PFSK-1 (cell line): ENCODE measurements around the gene IGF2BP2.

Experiments used
- FOXP2 ChIP-seq: optimal IDR thresholded peaks from 2 replicates; pipeline ENCODE3; 2011; ENCODE audit warnings: borderline replicate concordance, control low read depth, inconsistent platforms; ENCODE audit not compliant: insufficient read depth; ENCODE audit errors: extremely low read length, extremely low read depth
- POLR2AphosphoS5 ChIP-seq: IDR thresholded peaks from 2 replicates; pipeline ENCODE4 v1.6.1; 2012; ENCODE audit warnings: low read depth, mild to moderate bottlenecking, control low read depth, low read length, moderate library complexity
- REST ChIP-seq, 2 experiments: IDR thresholded peaks; 2 replicates each; pipeline versions ENCODE4 v1.6.1 to v1.8.0; 2011 to 2012; ENCODE audit warnings: low read depth in 2 of 2, low read length in 2 of 2, control low read depth in 1 of 2, inconsistent platforms in 1 of 2, mild to moderate bottlenecking in 1 of 2, moderate library complexity in 1 of 2; ENCODE audit not compliant: insufficient read depth in 1 of 2
- SIN3A ChIP-seq: IDR thresholded peaks from 2 replicates; pipeline ENCODE4 v1.6.1; 2012; ENCODE audit warnings: mild to moderate bottlenecking, low read length, moderate library complexity, borderline replicate concordance; ENCODE audit not compliant: insufficient read depth
- TAF1 ChIP-seq: IDR thresholded peaks from 2 replicates; pipeline ENCODE4 v1.6.1; 2012; ENCODE audit warnings: low read length, control low read depth, borderline replicate concordance; ENCODE audit not compliant: insufficient read depth

IGF2BP2 gene

GRCh38 chr3:185737020-185737419 lies 87.8 kb downstream of the IGF2BP2 start:
- no peak for TF ChIP-seq POLR2AphosphoS5
- no peak for TF ChIP-seq SIN3A

- TF ChIP-seq SIN3A (no peak), FOXP2 (no peak), REST (IDR thresholded peaks at IDR 0.05; ENCODE audit: insufficient read depth in 1 of 2, low read depth in 2 of 2, low read length in 2 of 2) (no peak), TAF1 (no peak), POLR2AphosphoS5 (no peak)
Observed at GRCh38 chr3:185734725-185735096, 90.1 kb downstream of the IGF2BP2 start.

GRCh38 chr3:185733980-185734724 lies 90.7 kb downstream of the IGF2BP2 start:
- TF ChIP-seq POLR2AphosphoS5 = no peak
- no peak for TF ChIP-seq FOXP2
- no peak for TF ChIP-seq SIN3A
- TF ChIP-seq TAF1 = no peak
- TF ChIP-seq REST (IDR thresholded peaks at IDR 0.05; ENCODE audit: insufficient read depth in 1 of 2, low read depth in 2 of 2, low read length in 2 of 2) = no peak

GRCh38 chr3:185732782-185733181 lies 92.1 kb downstream of the IGF2BP2 start:
- TF ChIP-seq SIN3A (no peak), POLR2AphosphoS5 (no peak), REST (IDR thresholded peaks at IDR 0.05; ENCODE audit: insufficient read depth in 1 of 2, low read depth in 2 of 2, low read length in 2 of 2) (no peak), TAF1 (no peak; the same call in 1 of the 2 replicates), FOXP2 (no peak)

GRCh38 chr3:185730550-185730949 lies 94.3 kb downstream of the IGF2BP2 start:
- TF ChIP-seq TAF1 (no peak), FOXP2 (no peak), REST (IDR thresholded peaks at IDR 0.05; ENCODE audit: insufficient read depth in 1 of 2, low read depth in 2 of 2, low read length in 2 of 2) (no peak), SIN3A (no peak), POLR2AphosphoS5 (no peak)
